Tibial nerve (tissue), 4 donors: ENCODE results near the gene PRKCE. TPM values are rescaled to one million over a fixed set of nuclear protein-coding genes. Genes with fewer than 3 reads are reported as not detected.

ENCODE experiments used
- DNase-seq, 2 donors: peaks; one replicate each; pipeline ENCODE4 v3.0.0-alpha.2; 2019; ENCODE audit warnings: low spot score in 2 of 2
- H3K27ac ChIP-seq, 4 donors: fragments of 200-600 bp; sonication (generic) in 3 of 4; one replicate each; pipeline ENCODE4 v1.5.1; 2017 to 2019; ENCODE audit warnings: mild to moderate bottlenecking in 1 of 4
- H3K27me3 ChIP-seq, 2 donors: fragments of 200-600 bp; sonication (generic) in 1 of 2; one replicate each; pipeline versions ENCODE4 v1.5.1 to v1.6.0; 2017 to 2019
- H3K36me3 ChIP-seq, 3 donors: fragments of 200-600 bp; sonication (generic); one replicate each; pipeline ENCODE4 v1.5.1; 2018 to 2019
- H3K4me1 ChIP-seq, 4 donors: fragments of 200-600 bp; sonication (generic) in 3 of 4; one replicate each; pipeline ENCODE4 v1.5.1; 2017 to 2019
- H3K4me3 ChIP-seq, 4 donors: fragments of 200-600 bp; sonication (generic) in 3 of 4; one replicate each; pipeline ENCODE4 v1.5.1; 2017 to 2019; ENCODE audit warnings: mild to moderate bottlenecking in 1 of 4, moderate library complexity in 1 of 4
- H3K9me3 ChIP-seq, 4 donors: fragments of 200-600 bp; sonication (generic) in 3 of 4; one replicate each; pipeline ENCODE4 v1.5.1; 2017 to 2019
- EP300 ChIP-seq, 2 donors: sonication (generic); formaldehyde crosslinking; IDR thresholded peaks; one replicate each; pipeline ENCODE4 v1.6.1; 2017; ENCODE audit warnings: antibody characterized with exemption in 2 of 2, mild to moderate bottlenecking in 1 of 2
- POLR2A ChIP-seq, 2 donors: fragments of 450-650 bp; IDR thresholded peaks; one replicate each; pipeline ENCODE4 v1.6.1; 2017; ENCODE audit warnings: antibody characterized with exemption in 2 of 2, mild to moderate bottlenecking in 2 of 2, moderate library complexity in 2 of 2
- WGBS, 2 donors: methylation state at CpG; one replicate each; pipeline ENCODE4 v1.1.5; 2018; 5-methylcytosine and 5-hydroxymethylcytosine counted together
- total RNA-seq, 4 donors: library from RNA; depleted of rRNA; stranded (reverse); fragments of >200 nt; gene quantifications; one replicate each; pipeline ENCODE4 v1.1.0, GENCODE V29; 2016
- TF ChIP-seq, protein P1 (sequence below), 5 experiments: fragments of 200-600 bp in 3 of 5; fragments of 450-650 bp in 2 of 5; sonication (generic) in 3 of 5; IDR thresholded peaks; one replicate each; pipeline ENCODE4 v1.5.1; 2016 to 2019; ENCODE audit warnings: antibody characterized with exemption in 5 of 5, mild to moderate bottlenecking in 3 of 5, moderate library complexity in 2 of 5

Gene PRKCE
- total RNA-seq, 4 donors from 2014 or later: 14.4 to 22.4 (median 17.9) TPM

DNA sequence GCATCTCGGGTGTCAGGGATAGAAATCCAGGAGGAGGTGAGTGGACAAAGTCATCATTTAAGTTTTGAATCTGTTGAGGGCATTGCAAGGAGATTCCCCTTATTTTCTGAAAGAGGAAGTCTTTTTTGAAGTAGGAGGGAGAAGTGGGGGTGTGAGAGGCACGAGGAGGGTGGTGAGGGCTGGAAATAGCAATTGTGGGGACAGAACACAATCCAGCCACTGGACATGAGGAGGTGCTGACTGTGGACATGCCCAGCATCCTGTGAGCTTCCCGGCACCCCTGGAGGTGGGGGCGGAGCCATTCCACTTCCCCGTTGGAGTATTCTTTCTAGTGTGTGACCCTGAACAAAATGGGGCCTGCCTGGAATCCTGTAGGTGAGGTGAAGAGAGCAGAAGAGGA is 335.0 kb downstream of the PRKCE start:
- DNase-seq: peak in 1 of 2 donors; percentile 49
- WGBS, 2 donors: 50 to 59% methylated on average over 5 of the region's 5 CpGs
- peaks cover 0 to 3% (median 0%) of the 10 kb centered on the region in 4 donors for H3K4me1 ChIP-seq
- H3K27ac ChIP-seq: no peak overlapping the region
- H3K36me3 ChIP-seq: peaks cover 0 to 41% (median 0%) of the 10 kb centered on the region in 3 donors
- H3K9me3 ChIP-seq: no peaks in the 10 kb centered on the region
- TF ChIP-seq EP300 (IDR thresholded peaks at IDR 0.05): peak in 1 of 2 donors; percentile 42
- TF ChIP-seq POLR2A (IDR thresholded peaks at IDR 0.05): no peak
- TF ChIP-seq, protein P1, sequence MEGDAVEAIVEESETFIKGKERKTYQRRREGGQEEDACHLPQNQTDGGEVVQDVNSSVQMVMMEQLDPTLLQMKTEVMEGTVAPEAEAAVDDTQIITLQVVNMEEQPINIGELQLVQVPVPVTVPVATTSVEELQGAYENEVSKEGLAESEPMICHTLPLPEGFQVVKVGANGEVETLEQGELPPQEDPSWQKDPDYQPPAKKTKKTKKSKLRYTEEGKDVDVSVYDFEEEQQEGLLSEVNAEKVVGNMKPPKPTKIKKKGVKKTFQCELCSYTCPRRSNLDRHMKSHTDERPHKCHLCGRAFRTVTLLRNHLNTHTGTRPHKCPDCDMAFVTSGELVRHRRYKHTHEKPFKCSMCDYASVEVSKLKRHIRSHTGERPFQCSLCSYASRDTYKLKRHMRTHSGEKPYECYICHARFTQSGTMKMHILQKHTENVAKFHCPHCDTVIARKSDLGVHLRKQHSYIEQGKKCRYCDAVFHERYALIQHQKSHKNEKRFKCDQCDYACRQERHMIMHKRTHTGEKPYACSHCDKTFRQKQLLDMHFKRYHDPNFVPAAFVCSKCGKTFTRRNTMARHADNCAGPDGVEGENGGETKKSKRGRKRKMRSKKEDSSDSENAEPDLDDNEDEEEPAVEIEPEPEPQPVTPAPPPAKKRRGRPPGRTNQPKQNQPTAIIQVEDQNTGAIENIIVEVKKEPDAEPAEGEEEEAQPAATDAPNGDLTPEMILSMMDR (IDR thresholded peaks at IDR 0.05): no peak
- no peaks in the 10 kb centered on the region for H3K27me3 ChIP-seq
- no peak overlapping the region for H3K4me3 ChIP-seq

DNA sequence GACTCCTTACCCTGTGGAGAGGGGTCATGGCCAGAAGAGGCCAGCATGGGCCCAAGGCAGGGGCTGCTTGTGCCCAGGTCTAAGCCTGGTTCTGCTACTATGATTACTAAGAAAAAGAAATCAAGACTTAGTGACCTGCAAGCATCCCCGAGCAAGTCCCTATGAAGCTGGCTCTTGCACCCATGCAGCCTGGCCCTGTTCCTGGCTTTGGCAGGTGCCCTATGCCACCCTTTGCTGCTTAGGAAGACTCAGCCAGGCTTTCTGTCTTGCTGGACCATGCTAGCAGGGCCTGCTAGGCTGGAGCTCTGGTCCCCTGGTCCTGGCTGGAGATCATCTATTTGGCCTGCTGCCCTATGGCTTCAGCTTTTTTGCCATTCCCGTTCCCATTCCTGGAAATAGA is 336.4 kb downstream of the PRKCE start:
- Histone ChIP-seq H3K27me3 (no peaks in the 10 kb centered on the region), H3K27ac (no peak overlapping the region), H3K9me3 (no peaks in the 10 kb centered on the region), H3K36me3 (peaks cover 0 to 32% (median 0%) of the 10 kb centered on the region in 3 donors), H3K4me3 (no peak overlapping the region), H3K4me1 (peaks cover 0 to 15% (median 2%) of the 10 kb centered on the region in 4 donors)
- no peak for DNase-seq
- TF ChIP-seq, protein P1 (IDR thresholded peaks at IDR 0.05): no peak
- TF ChIP-seq EP300 (IDR thresholded peaks at IDR 0.05) (no peak), POLR2A (IDR thresholded peaks at IDR 0.05) (no peak)
- 74 to 75% methylated on average over 2 of the region's 2 CpGs for WGBS, 2 donors

DNA sequence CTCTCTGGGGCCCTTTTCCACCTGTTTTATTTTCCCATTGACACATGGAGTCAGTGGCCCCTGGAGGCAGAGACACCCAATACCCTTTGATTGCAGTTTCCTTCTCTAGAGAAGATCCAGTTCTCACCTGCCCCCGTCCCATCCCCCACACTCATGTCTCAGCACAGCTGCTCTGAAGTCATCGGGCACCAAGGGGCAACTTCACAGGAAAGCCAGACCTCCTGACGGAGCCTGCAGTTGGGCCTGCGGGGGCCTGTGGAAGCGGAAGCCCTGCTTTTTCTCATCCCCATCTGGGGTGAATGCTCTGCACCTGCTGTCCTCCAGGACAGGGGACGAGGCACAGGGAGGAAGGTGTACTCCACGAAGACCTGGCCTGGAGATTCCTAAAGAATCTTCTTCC is 337.4 kb downstream of the PRKCE start:
- H3K27me3 ChIP-seq: no peaks in the 10 kb centered on the region
- no peak overlapping the region for H3K27ac ChIP-seq
- no peak overlapping the region for H3K4me3 ChIP-seq
- TF ChIP-seq EP300 (IDR thresholded peaks at IDR 0.05) (no peak), POLR2A (IDR thresholded peaks at IDR 0.05) (no peak)
- TF ChIP-seq, protein P1 (IDR thresholded peaks at IDR 0.05): no peak
- H3K36me3 ChIP-seq: peaks cover 0 to 25% (median 0%) of the 10 kb centered on the region in 3 donors
- no peaks in the 10 kb centered on the region for H3K9me3 ChIP-seq
- peaks cover 0 to 25% (median 7%) of the 10 kb centered on the region in 4 donors for H3K4me1 ChIP-seq
- DNase-seq: no peak
- WGBS, 2 donors: 87 to 91% methylated on average over 7 of the region's 7 CpGs

GRCh38 chr2:45990131-45990530 is 338.7 kb downstream of the PRKCE start:
- H3K9me3 ChIP-seq: no peaks in the 10 kb centered on the region
- H3K27ac ChIP-seq: no peak overlapping the region
- peaks cover 0 to 17% (median 0%) of the 10 kb centered on the region in 3 donors for H3K36me3 ChIP-seq
- 90 to 93% methylated on average over 6 of the region's 6 CpGs for WGBS, 2 donors
- H3K4me3 ChIP-seq: no peak overlapping the region
- TF ChIP-seq EP300 (IDR thresholded peaks at IDR 0.05) (no peak), POLR2A (IDR thresholded peaks at IDR 0.05) (no peak)
- TF ChIP-seq, protein P1 (IDR thresholded peaks at IDR 0.05): no peak
- peaks cover 0 to 26% (median 7%) of the 10 kb centered on the region in 4 donors for H3K4me1 ChIP-seq
- H3K27me3 ChIP-seq: no peaks in the 10 kb centered on the region
- no peak for DNase-seq

- H3K9me3 ChIP-seq: no peaks in the 10 kb centered on the region
- 49 to 54% methylated on average over 11 of the region's 11 CpGs for WGBS, 2 donors
- no peaks in the 10 kb centered on the region for H3K27me3 ChIP-seq
- H3K4me3 ChIP-seq: no peak overlapping the region
- H3K27ac ChIP-seq: peak overlapping the region in 2 of 4 donors; percentile 68 to 69
- peaks cover 0 to 17% (median 0%) of the 10 kb centered on the region in 3 donors for H3K36me3 ChIP-seq
- peak in 1 of 2 donors; percentile 40 for DNase-seq
- TF ChIP-seq EP300 (IDR thresholded peaks at IDR 0.05): peak in 1 of 2 donors; percentile 65
- TF ChIP-seq, protein P1 (IDR thresholded peaks at IDR 0.05): no peak
- no peak for TF ChIP-seq POLR2A (IDR thresholded peaks at IDR 0.05)
- H3K4me1 ChIP-seq: peaks cover 0 to 23% (median 7%) of the 10 kb centered on the region in 4 donors
Observed at GRCh38 chr2:45992021-45992740, 340.7 kb downstream of the PRKCE start.
